A549 treated with AZD2906 at 1 μM for 4 hours (cell line): ENCODE data around the gene EMC7. TPM values are rescaled to one million over a fixed set of nuclear protein-coding genes. Genes with fewer than 3 reads are reported as not detected.

Experiments used
- total RNA-seq: library from RNA; stranded (reverse); fragments of 200-300 nt; extraction: Qiagen RNA extraction; gene quantifications from 5 replicates; pipeline ENCODE4 v1.2.3, GENCODE V29; 2022

Gene EMC7
- total RNA-seq = 123 to 144 TPM (median 139 TPM) in 5 replicates

GRCh38 chr15:34101366-34102174, at the start of gene EMC7, which contains the start of gene PGBD4:
TSS of gene EMC7 (minus strand) at chr15:34101862. CDS start at chr15:34101839, 23 bp downstream.
TSS of gene PGBD4 (plus strand) at chr15:34102083. CDS start at chr15:34102532, 449 bp downstream.

DNA sequence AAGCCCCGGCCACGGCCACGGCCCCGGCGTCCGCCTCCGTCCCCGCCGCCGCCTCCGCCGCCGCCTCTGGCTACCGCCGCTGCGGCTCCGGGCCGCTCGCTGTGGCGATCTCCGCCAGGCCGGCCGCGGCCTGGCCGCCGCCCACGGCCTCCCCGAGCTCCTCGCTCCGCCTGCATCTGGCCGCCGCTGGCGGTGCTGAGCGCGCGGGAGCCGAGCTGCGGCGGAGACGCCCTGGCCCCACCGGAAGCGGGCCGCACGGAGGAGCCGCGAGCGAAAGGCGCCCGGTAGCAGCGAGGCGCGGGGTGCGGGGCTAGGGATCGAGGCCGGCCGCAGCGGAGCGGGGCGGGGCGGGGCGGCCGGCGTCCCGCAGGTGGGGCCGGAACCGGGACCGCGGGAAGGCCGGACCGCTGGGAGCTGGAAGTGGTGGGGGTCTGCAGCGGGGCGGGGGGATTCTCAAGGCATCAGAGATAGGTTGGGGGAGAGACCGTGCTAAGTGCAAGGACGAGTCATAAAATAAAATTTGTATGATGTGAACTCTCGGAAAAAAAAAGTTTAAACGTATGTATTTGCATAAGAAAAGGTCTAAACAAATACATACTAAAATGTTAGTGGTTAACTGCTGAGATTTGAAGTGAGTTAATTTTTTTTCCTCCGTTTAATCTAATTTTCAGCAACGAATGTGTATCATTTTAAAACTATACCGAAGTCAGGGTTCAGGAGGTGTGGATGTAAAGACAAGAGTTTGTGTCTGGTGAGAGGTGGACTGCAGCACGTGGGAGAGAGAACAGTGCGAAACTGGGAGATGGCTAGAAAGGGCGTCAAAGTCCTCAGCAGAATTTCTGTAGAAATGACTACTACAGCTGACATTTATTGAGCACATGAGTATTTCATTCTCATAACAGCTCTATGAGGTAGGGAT, 62.5 kb downstream of the EMC7 start, which contains the start of gene AVEN:
AVEN (minus strand) TSS at position 334 of the 919 bp plus-strand sequence; CDS start at position 176, 158 bp downstream.

Other genes starting within 250 kb of the EMC7 start
- 0.02 to 0.06 TPM (median 0.03 TPM) in 4 of 5 replicates, not detected in the other for gene CHRM5, start 133.4 kb downstream of the EMC7 start, total RNA-seq
- 19.9 to 24.2 TPM (median 23.4 TPM) in 5 replicates for gene AVEN, start 62.7 kb downstream of the EMC7 start, total RNA-seq
- gene PGBD4, start 221 bp upstream of the EMC7 start, total RNA-seq = 1.1 to 1.8 TPM (median 1.5 TPM) in 5 replicates
- gene KATNBL1, start 108.2 kb upstream of the EMC7 start, total RNA-seq = 25.3 to 32.5 TPM (median 28.4 TPM) in 5 replicates
- gene EMC4, start 123.2 kb upstream of the EMC7 start, total RNA-seq = 192 to 207 TPM (median 197 TPM) in 5 replicates
- 3.5 to 6.4 TPM (median 5.6 TPM) in 5 replicates for gene SLC12A6, start 235.9 kb upstream of the EMC7 start, total RNA-seq
- 504 to 564 TPM (median 541 TPM) in 5 replicates for gene NOP10, start 241.3 kb upstream of the EMC7 start, total RNA-seq
- gene NUTM1, start 241.5 kb upstream of the EMC7 start, total RNA-seq = not detected in 5 replicates